Aorta (tissue), 5 donors: Measurements from ENCODE around the gene OR10A3. TPM values are rescaled to one million over a fixed set of nuclear protein-coding genes. Genes with fewer than 3 reads are reported as not detected.

ENCODE experiments used
- ATAC-seq: fragments of 200-7000 bp; cut with Tn5 transposase; one replicate; pipeline ENCODE4 v1.9.1; 2022; ENCODE audit warnings: moderate library complexity; ENCODE audit not compliant: low FRiP score
- DNase-seq, 2 donors: peaks; one replicate each; pipeline ENCODE4 v3.0.0-alpha.2; 2020
- H3K27ac ChIP-seq, 2 donors: one replicate each; pipeline ENCODE4 v1.5.1; 2013; ENCODE audit warnings: low read length in 2 of 2, mild to moderate bottlenecking in 2 of 2, moderate library complexity in 2 of 2, control low read depth in 1 of 2, inconsistent platforms in 1 of 2, low read depth in 1 of 2
- H3K27me3 ChIP-seq, 2 donors: one replicate each; pipeline ENCODE4 v1.6.1; 2013; ENCODE audit warnings: control low read depth in 1 of 2, low read length in 1 of 2, mild to moderate bottlenecking in 1 of 2, moderate library complexity in 1 of 2; ENCODE audit not compliant: insufficient read depth in 2 of 2, control insufficient read depth in 1 of 2
- H3K36me3 ChIP-seq, 2 donors: one replicate each; pipeline ENCODE4 v1.6.1; 2013; ENCODE audit warnings: control low read depth in 1 of 2, low read length in 1 of 2, mild to moderate bottlenecking in 1 of 2; ENCODE audit not compliant: insufficient read depth in 2 of 2, control insufficient read depth in 1 of 2
- H3K4me1 ChIP-seq, 2 donors: one replicate each; pipeline ENCODE4 v1.6.1; 2013; ENCODE audit warnings: low read length in 2 of 2, control low read depth in 1 of 2, mild to moderate bottlenecking in 1 of 2, moderate library complexity in 1 of 2; ENCODE audit not compliant: insufficient read depth in 2 of 2, control insufficient read depth in 1 of 2
- H3K4me3 ChIP-seq, 2 donors: one replicate each; pipeline ENCODE4 v1.5.1; 2013; ENCODE audit warnings: low read length in 2 of 2, control low read depth in 1 of 2, mild to moderate bottlenecking in 1 of 2
- H3K9me3 ChIP-seq: one replicate; pipeline ENCODE4 v1.6.1; 2013; ENCODE audit warnings: mild to moderate bottlenecking, low read length; ENCODE audit not compliant: control insufficient read depth
- whole genome bisulfite sequencing, 2 donors: extraction: QIAGEN DNeasy Blood & Tissue Kit; methylation state at CpG; one replicate each; pipeline ENCODE4 v1.1.7; 2013; 5-methylcytosine and 5-hydroxymethylcytosine counted together
- intact Hi-C, 2 donors: fragments of 100-400 bp; cut with DNase I; formaldehyde crosslinking; loops; one replicate each; pipeline versions ENCODE4 v1.14.2 to v1.15.0; 2022
- polyA plus RNA-seq, 2 donors: library from polyadenylated mRNA; stranded (reverse); fragments of 200-250 nt; gene quantifications; one replicate each; pipeline ENCODE4 v1.2.3, GENCODE V29; 2013
- total RNA-seq, 2 donors: library from RNA; stranded (reverse); fragmentation: NEBNext Ultra II Directional; extraction: Animal tissue kit (Norgen Biotek cat#: 25700); gene quantifications; one replicate each; pipeline ENCODE4 v1.2.1, GENCODE V29; 2021
- donor health status: healthy with polysubstance abuse.
- donor health status: Bipolar disorder and iron deficiency.
- donor health status: DM: no; HTN: no; CAD: no.
- donor health status: DM: no; HTN: no; CAD: no.
- donor health status: DM: yes; HTN: yes; CAD: no.

Gene OR10A3
- total and polyA plus RNA-seq, 4 donors, result not detected

- no peaks in the 10 kb centered on the region for H3K27me3 ChIP-seq
- no peaks in the 10 kb centered on the region for H3K4me1 ChIP-seq
- no peaks in the 10 kb centered on the region for H3K9me3 ChIP-seq
- H3K36me3 ChIP-seq, result no peaks in the 10 kb centered on the region
- ATAC-seq (no peak), DNase-seq (no peak)
- H3K4me3 ChIP-seq, result no peak overlapping the region
- H3K27ac ChIP-seq, result no peak overlapping the region
- intact Hi-C loops, result loop anchor here (1.0 to 10.0 kb wide), 3 partner anchors 94 to 201 kb away; partner anchors contain the start of gene EIF3F (in 2 of the 2)
- WGBS, 2 donors, result 66% methylated on average over 2 of the region's 2 CpGs
Observed at GRCh38 chr11:7893796-7894195, 47.7 kb downstream of the OR10A3 start.

- 0 to 3% methylated on average over 2 of the region's 2 CpGs for WGBS, 2 donors
- peak; percentile 70 for ATAC-seq
Observed at GRCh38 chr11:7892840-7893254, 48.7 kb downstream of the OR10A3 start.

GRCh38 chr11:7892059-7892699, 49.3 kb downstream of the OR10A3 start:
- intact Hi-C loops, result loop anchor here in 1 of 2 donors (5.0 to 10.0 kb wide), 2 partner anchors 95 to 203 kb away; partner anchors contain the start of gene EIF3F
- H3K4me1 ChIP-seq, result no peaks in the 10 kb centered on the region
- no peak overlapping the region for H3K4me3 ChIP-seq
- no peak overlapping the region for H3K27ac ChIP-seq
- 52 to 53% methylated on average over 6 of the region's 6 CpGs for WGBS, 2 donors
- H3K9me3 ChIP-seq, result no peaks in the 10 kb centered on the region
- no peaks in the 10 kb centered on the region for H3K36me3 ChIP-seq
- ATAC-seq, result no peak
- no peak for DNase-seq
- no peaks in the 10 kb centered on the region for H3K27me3 ChIP-seq

More at GRCh38 chr11:7892840-7893254, 48.7 kb downstream of the OR10A3 start:
- DNase-seq, result no peak
- no peaks in the 10 kb centered on the region for H3K36me3 ChIP-seq
- no peaks in the 10 kb centered on the region for H3K4me1 ChIP-seq
- peak overlapping the region in 1 of 2 donors; percentile 45 for H3K27ac ChIP-seq
- intact Hi-C loops, result loop anchor here (1.0 to 10.0 kb wide), 3 partner anchors 94 to 202 kb away; partner anchors contain the start of gene EIF3F (in 2 of the 2)
- no peaks in the 10 kb centered on the region for H3K9me3 ChIP-seq
- no peak overlapping the region for H3K4me3 ChIP-seq
- no peaks in the 10 kb centered on the region for H3K27me3 ChIP-seq

GRCh38 chr11:7890417-7891172, 50.9 kb downstream of the OR10A3 start:
- ATAC-seq, result no peak
- intact Hi-C loops, result loop anchor here in 1 of 2 donors (5.0 to 10.0 kb wide), 2 partner anchors 97 to 204 kb away; partner anchors contain the start of gene EIF3F
- H3K9me3 ChIP-seq, result no peaks in the 10 kb centered on the region
- no peak for DNase-seq
- no peak overlapping the region for H3K27ac ChIP-seq
- H3K4me3 ChIP-seq, result no peak overlapping the region
- no peaks in the 10 kb centered on the region for H3K4me1 ChIP-seq
- H3K27me3 ChIP-seq, result no peaks in the 10 kb centered on the region
- WGBS, 2 donors, result 28 to 29% methylated on average over 6 of the region's 6 CpGs
- H3K36me3 ChIP-seq, result no peaks in the 10 kb centered on the region

GRCh38 chr11:7889985-7890384, 51.5 kb downstream of the OR10A3 start:
- H3K27me3 ChIP-seq, result no peaks in the 10 kb centered on the region
- H3K27ac ChIP-seq, result no peak overlapping the region
- no peaks in the 10 kb centered on the region for H3K4me1 ChIP-seq
- no peaks in the 10 kb centered on the region for H3K9me3 ChIP-seq
- DNase-seq (no peak), ATAC-seq (no peak)
- H3K4me3 ChIP-seq, result no peak overlapping the region
- WGBS, 2 donors, result 18 to 27% methylated on average over 5 of the region's 5 CpGs
- intact Hi-C loops, result loop anchor here in 1 of 2 donors (5.0 to 10.0 kb wide), 2 partner anchors 97 to 205 kb away; partner anchors contain the start of gene EIF3F
- no peaks in the 10 kb centered on the region for H3K36me3 ChIP-seq

Other genes with a start within 250 kb of the OR10A3 start
- gene OVCH2, start 235.2 kb downstream of the OR10A3 start, total RNA-seq, result under 1 TPM in 1 of 2 donors, not detected in 1; 0.75 TPM
- gene OVCH2, start 235.2 kb downstream of the OR10A3 start, polyA plus RNA-seq, result under 1 TPM in 1 of 2 donors, not detected in 1; 0.31 TPM
- not detected for gene OR5P2, start 144.8 kb downstream of the OR10A3 start, total RNA-seq
- gene OR5P2, start 144.8 kb downstream of the OR10A3 start, polyA plus RNA-seq, result not detected
- gene OR5P3, start 110.9 kb downstream of the OR10A3 start, total RNA-seq, result under 1 TPM in 1 of 2 donors, not detected in 1; 0.42 TPM
- gene OR5P3, start 110.9 kb downstream of the OR10A3 start, polyA plus RNA-seq, result not detected
- not detected for gene OR10A6, start 10.4 kb downstream of the OR10A3 start, total RNA-seq
- not detected for gene OR10A6, start 10.4 kb downstream of the OR10A3 start, polyA plus RNA-seq
- gene NLRP10, start 23.7 kb upstream of the OR10A3 start, total RNA-seq, result not detected
- gene NLRP10, start 23.7 kb upstream of the OR10A3 start, polyA plus RNA-seq, result not detected
- 100 to 1,000 TPM; 156 to 183 TPM for gene EIF3F, start 45.6 kb upstream of the OR10A3 start, total RNA-seq
- gene EIF3F, start 45.6 kb upstream of the OR10A3 start, polyA plus RNA-seq, result 100 to 1,000 TPM; 258 to 486 TPM
- 10 to 100 TPM in 1 of 2 donors, 1 to 10 TPM in 1; 5.9 to 12.9 TPM for gene TUB, start 139.5 kb upstream of the OR10A3 start, total RNA-seq
- 1 to 10 TPM; 1.5 to 4.0 TPM for gene TUB, start 139.5 kb upstream of the OR10A3 start, polyA plus RNA-seq
- gene RIC3, start 227.3 kb upstream of the OR10A3 start, total RNA-seq, result 10 to 100 TPM in 1 of 2 donors, 1 to 10 TPM in 1; 7.8 to 13.1 TPM
- 1 to 10 TPM; 2.9 to 8.3 TPM for gene RIC3, start 227.3 kb upstream of the OR10A3 start, polyA plus RNA-seq